ENCODE data around the gene CLCN2. TPM values are rescaled to one million over a fixed set of nuclear protein-coding genes. Genes with fewer than 3 reads are reported as not detected.

Gene CLCN2
- total and polyA plus RNA-seq, 2 of the 4 experiments (the other 2 are of a cell fraction), result 2.9 to 5.8 TPM

GRCh38 chr3:184344579-184345316 is 16.7 kb downstream of the CLCN2 start:
- Histone ChIP-seq H3K9me1 (ENCODE audit: insufficient read depth, low read length) (peaks cover 13% of the 10 kb centered on the region), H2BK20ac (ENCODE audit: low read depth, low read length) (no peak overlapping the region), H2BK120ac (ENCODE audit: low read depth, low read length) (no peak overlapping the region), H4K5ac (ENCODE audit: low read depth, low read length) (no peak overlapping the region), H2AFZ (replicated peaks; ENCODE audit: low read length, poor library complexity) (no peak overlapping the region), H3K18ac (ENCODE audit: low read depth, low read length) (no peak overlapping the region), H3K4me2 (ENCODE audit: low read depth, low read length) (no peak overlapping the region), H3K14ac (replicated peaks; ENCODE audit: low read depth, low read length) (no peak overlapping the region), H3K27ac (ENCODE audit: insufficient read depth, low read length) (no peak overlapping the region), H3K27me3 (ENCODE audit: control insufficient read depth, insufficient read depth, low read length) (no peaks in the 10 kb centered on the region), H3K9me3 (ENCODE audit: control insufficient read depth, insufficient read depth, low read length) (no peaks in the 10 kb centered on the region), H4K20me1 (ENCODE audit: insufficient read depth, low read length) (peaks cover 3% of the 10 kb centered on the region; the same call in 1 of the 2 replicates), H4K91ac (ENCODE audit: insufficient read depth, low read depth, low read length) (no peak overlapping the region), H3K36me3 (ENCODE audit: control insufficient read depth, insufficient read depth, low read length) (peaks cover 24% of the 10 kb centered on the region), H2BK5ac (ENCODE audit: low read depth, low read length, poor library complexity, severe bottlenecking) (no peak overlapping the region), H3K9ac (ENCODE audit: low read depth, low read length) (no peak overlapping the region), H2AK5ac (ENCODE audit: low read depth, low read length) (no peak overlapping the region), H3K79me1 (ENCODE audit: low read depth in 1 of 2, low read length in 2 of 2) (peaks cover 8 to 32% of the 10 kb centered on the region in 2 experiments; a peak in 3 of 4 replicates), H3K4me1 (ENCODE audit: control insufficient read depth, insufficient read depth, low read length) (peaks cover 18% of the 10 kb centered on the region), H2AK9ac (replicated peaks; ENCODE audit: low read depth, low read length, poor library complexity) (no peak overlapping the region), H3K4me3 (ENCODE audit: insufficient read depth, low read depth, low read length) (no peak overlapping the region), H4K8ac (ENCODE audit: low read depth in 2 of 2, low read length in 2 of 2) (no peak overlapping the region), H3K4ac (ENCODE audit: low read depth, low read length) (no peak overlapping the region), H3K23ac (ENCODE audit: low read depth, low read length) (no peak overlapping the region), H3K56ac (ENCODE audit: extremely low read depth, insufficient read depth, low read length) (no peak overlapping the region), H2BK15ac (ENCODE audit: low read depth, low read length) (no peak overlapping the region)
- intact Hi-C loops (cut with micrococcal nuclease) (loop anchor here (10.0 kb wide), 1 partner anchor 1430 kb away; no protein-coding TSS in a partner anchor), in situ Hi-C loops (cut with MboI; ENCODE audit: low sequenced_read_pairs) (no loop called here), dilution Hi-C loops (cut with HindIII; ENCODE audit: low sequenced_read_pairs, unreplicated experiment) (no loop called here)
- ATAC-seq (ENCODE audit: low read depth) (no peak), DNase-seq (no peak)
- BruUV-seq (replicated peaks), result no TSS peak
- WGBS, 2 experiments (ENCODE audit: extremely low coverage in 2 of 2, insufficient read length in 1 of 2), result 100% methylated on average over 2 of the region's 24 CpGs; no CpG with 5 or more reads in 1 of the 2 experiments
- TF ChIP-seq RFX5 (IDR thresholded peaks at IDR 0.05; ENCODE audit: low read depth, low read length) (no peak), NFE2L2 (IDR thresholded peaks at IDR 0.05; ENCODE audit: low read depth, low read length) (no peak), CTCF (conservative IDR thresholded peaks at IDR 0.05; ENCODE audit: low read depth, low read length) (no peak), SMC3 (IDR thresholded peaks at IDR 0.05; ENCODE audit: low read depth, low read length) (no peak), CEBPB (IDR thresholded peaks at IDR 0.05; ENCODE audit: low read depth, low read length) (no peak), FOS (IDR thresholded peaks at IDR 0.05; ENCODE audit: low read depth, low read length) (no peak), MAFK (IDR thresholded peaks at IDR 0.05; ENCODE audit: low read depth, low read length) (no peak), ELK1 (IDR thresholded peaks at IDR 0.05; ENCODE audit: borderline replicate concordance, low read depth, low read length) (no peak), BHLHE40 (IDR thresholded peaks at IDR 0.05; ENCODE audit: low read depth, low read length) (no peak), CHD1 (IDR thresholded peaks at IDR 0.05; ENCODE audit: low read depth, low read length) (no peak), RAD21 (IDR thresholded peaks at IDR 0.05; ENCODE audit: low read length) (no peak), MAZ (IDR thresholded peaks at IDR 0.05; ENCODE audit: borderline replicate concordance, low read depth, low read length) (no peak), POLR2A (IDR thresholded peaks at IDR 0.05; ENCODE audit: low read depth, low read length) (no peak), RCOR1 (IDR thresholded peaks at IDR 0.05; ENCODE audit: insufficient replicate concordance, low read length) (no peak)
- TF ChIP-seq, protein P1, sequence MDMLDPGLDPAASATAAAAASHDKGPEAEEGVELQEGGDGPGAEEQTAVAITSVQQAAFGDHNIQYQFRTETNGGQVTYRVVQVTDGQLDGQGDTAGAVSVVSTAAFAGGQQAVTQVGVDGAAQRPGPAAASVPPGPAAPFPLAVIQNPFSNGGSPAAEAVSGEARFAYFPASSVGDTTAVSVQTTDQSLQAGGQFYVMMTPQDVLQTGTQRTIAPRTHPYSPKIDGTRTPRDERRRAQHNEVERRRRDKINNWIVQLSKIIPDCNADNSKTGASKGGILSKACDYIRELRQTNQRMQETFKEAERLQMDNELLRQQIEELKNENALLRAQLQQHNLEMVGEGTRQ (IDR thresholded peaks at IDR 0.05; ENCODE audit: low read depth, low read length), result no peak
- ChIA-PET POLR2A (ENCODE audit: unreplicated experiment) (no interaction called here), CTCF (interaction anchor here (0.7 kb wide), 1 partner anchor 8 kb away, joined by 4 read pairs; no protein-coding TSS in a partner anchor)

Data from IMR-90 (cell line).